ENCODE data around the gene NARS2.

The NARS2 gene

DNA sequence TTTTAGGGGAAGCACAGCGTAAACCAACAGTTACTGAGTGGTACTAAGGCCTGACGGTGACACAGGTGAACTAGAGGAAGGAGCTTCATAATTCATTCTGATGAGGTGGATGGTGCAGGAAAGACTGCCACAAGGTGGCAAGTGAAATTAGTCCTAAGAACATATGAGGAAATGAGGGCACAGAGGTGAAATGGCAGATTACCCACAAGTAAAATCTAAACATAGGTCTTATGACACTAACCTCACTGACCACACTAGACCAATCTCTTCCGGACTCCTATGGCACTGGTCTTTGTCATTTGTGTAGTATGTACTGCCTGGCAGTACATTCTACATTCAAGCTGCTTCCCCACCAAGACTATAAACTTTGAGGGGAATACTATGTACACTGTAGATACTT lies 177.3 kb downstream of the NARS2 start:
- no peaks in the 10 kb centered on the region for H3K36me3 Mint-ChIP-seq
- no peak overlapping the region for H3K27ac Mint-ChIP-seq
- H3K4me3 Mint-ChIP-seq, result no peak overlapping the region
- H3K27me3 Mint-ChIP-seq, result no peaks in the 10 kb centered on the region
- no peaks in the 10 kb centered on the region for H3K9me3 Mint-ChIP-seq (ENCODE audit: low read depth)
- peaks cover 6% of the 10 kb centered on the region for H3K4me1 Mint-ChIP-seq (ENCODE audit: low read depth)

DNA sequence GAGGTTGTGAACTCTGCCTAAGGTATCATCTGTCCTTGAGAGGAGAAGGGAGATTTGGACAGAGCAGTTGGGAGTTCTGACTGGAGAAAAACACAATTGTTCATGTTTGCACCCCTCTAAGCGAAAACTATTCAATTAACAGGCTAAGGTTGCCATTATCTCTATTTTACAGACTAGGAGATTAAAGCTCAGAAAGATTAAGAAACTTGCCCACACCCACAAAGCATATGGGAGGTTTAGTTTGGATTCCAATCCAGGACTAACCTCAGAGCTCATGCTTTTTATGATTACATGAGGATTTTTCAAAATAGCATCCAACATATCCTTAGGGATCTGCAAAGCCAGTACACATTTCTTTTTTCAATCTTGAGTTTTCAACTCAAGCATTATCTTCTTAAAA lies 179.1 kb downstream of the NARS2 start:
- H3K4me3 Mint-ChIP-seq, result no peak overlapping the region
- peaks cover 6% of the 10 kb centered on the region for H3K4me1 Mint-ChIP-seq (ENCODE audit: low read depth)
- no peaks in the 10 kb centered on the region for H3K27me3 Mint-ChIP-seq
- peaks cover 6% of the 10 kb centered on the region for H3K36me3 Mint-ChIP-seq
- no peak overlapping the region for H3K27ac Mint-ChIP-seq
- no peaks in the 10 kb centered on the region for H3K9me3 Mint-ChIP-seq (ENCODE audit: low read depth)

DNA sequence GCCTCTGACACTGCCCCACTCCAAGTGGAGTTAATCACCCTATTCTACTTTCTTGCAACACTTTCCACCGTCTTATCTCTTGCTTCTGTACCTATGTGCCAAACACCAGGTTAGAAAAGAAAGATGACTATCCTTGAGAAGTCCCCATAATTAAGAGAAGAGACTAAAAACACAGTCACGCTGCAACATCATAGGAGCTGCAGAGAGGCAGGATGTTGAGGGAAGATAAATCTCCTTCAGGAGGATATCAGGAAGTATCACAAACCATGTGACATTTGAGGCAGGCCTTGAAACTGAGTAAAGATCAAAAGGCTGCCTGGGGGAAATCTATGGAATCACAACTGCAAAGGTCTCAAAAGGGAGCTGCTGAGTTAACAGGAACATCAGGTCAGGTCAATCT lies 181.8 kb downstream of the NARS2 start:
- no peak overlapping the region for H3K27ac Mint-ChIP-seq
- H3K4me3 Mint-ChIP-seq, result no peak overlapping the region
- H3K9me3 Mint-ChIP-seq (ENCODE audit: low read depth), result no peaks in the 10 kb centered on the region
- H3K36me3 Mint-ChIP-seq, result peaks cover 8% of the 10 kb centered on the region
- no peaks in the 10 kb centered on the region for H3K27me3 Mint-ChIP-seq
- peaks cover 6% of the 10 kb centered on the region for H3K4me1 Mint-ChIP-seq (ENCODE audit: low read depth)

- H3K9me3 Mint-ChIP-seq (ENCODE audit: low read depth), result no peaks in the 10 kb centered on the region
- H3K27ac Mint-ChIP-seq, result no peak overlapping the region
- H3K4me1 Mint-ChIP-seq (ENCODE audit: low read depth), result peaks cover 3% of the 10 kb centered on the region
- H3K36me3 Mint-ChIP-seq, result peaks cover 10% of the 10 kb centered on the region
- no peak overlapping the region for H3K4me3 Mint-ChIP-seq
- H3K27me3 Mint-ChIP-seq, result no peaks in the 10 kb centered on the region
Observed at GRCh38 chr11:78391424-78391823, 183.2 kb downstream of the NARS2 start.

- Mint-ChIP-seq H3K36me3 (peaks cover 10% of the 10 kb centered on the region), H3K27ac (no peak overlapping the region), H3K4me3 (no peak overlapping the region), H3K27me3 (no peaks in the 10 kb centered on the region), H3K9me3 (ENCODE audit: low read depth) (peaks cover 2% of the 10 kb centered on the region), H3K4me1 (ENCODE audit: low read depth) (peaks cover 3% of the 10 kb centered on the region)
Observed at GRCh38 chr11:78390809-78391208, 183.9 kb downstream of the NARS2 start.

DNA sequence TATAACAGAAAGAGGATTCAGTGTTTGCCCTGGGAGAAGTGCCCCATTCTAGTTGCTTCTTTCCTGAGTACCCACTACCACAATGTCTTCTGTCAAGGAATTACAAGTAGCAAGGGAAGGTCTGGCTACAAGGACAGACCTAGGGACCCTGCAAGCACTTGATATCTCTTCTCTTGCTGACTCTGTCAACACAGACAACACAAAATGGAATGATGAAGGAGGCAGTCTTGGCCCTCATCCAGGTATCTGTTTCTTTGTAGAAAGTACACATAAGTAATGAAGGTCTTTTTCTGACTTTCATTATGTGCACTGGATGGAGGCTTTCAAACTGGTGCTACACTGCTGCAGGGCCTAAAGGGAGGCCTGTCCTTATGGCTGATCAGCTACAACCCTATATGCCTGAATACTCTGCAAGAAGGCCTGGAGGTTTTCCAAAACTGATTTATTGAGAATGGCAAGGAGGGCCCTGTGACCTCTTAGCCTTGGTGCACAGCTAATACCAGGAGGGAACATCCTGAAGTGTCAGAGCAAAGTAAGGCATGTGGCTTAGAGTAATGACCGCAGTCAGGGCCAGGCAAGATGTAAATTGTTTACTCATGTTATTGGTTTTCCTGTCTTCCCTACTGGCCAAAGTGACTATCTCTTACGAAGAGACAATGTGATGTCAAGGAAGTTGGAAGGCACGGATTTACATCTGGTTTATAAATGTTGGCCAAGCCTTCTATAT lies 188.3 kb downstream of the NARS2 start:
- Mint-ChIP-seq H3K4me3 (no peak overlapping the region), H3K9me3 (ENCODE audit: low read depth) (peaks cover 12% of the 10 kb centered on the region), H3K4me1 (ENCODE audit: low read depth) (no peaks in the 10 kb centered on the region), H3K27me3 (peaks cover 2% of the 10 kb centered on the region), H3K36me3 (peaks cover 21% of the 10 kb centered on the region), H3K27ac (no peak overlapping the region)
